ENCODE measurements around the gene TIMD4. TPM values are rescaled to one million over a fixed set of nuclear protein-coding genes. Genes with fewer than 3 reads are reported as not detected.

The TIMD4 gene
- total and polyA plus RNA-seq, 4 donors, result 0.10 to 1.5 (median 0.16) TPM; not detected in 1

GRCh38 chr5:156913355-156913718, 49.7 kb downstream of the TIMD4 start:
- ATAC-seq (ENCODE audit: insufficient read depth, low FRiP score), result no peak

DNA sequence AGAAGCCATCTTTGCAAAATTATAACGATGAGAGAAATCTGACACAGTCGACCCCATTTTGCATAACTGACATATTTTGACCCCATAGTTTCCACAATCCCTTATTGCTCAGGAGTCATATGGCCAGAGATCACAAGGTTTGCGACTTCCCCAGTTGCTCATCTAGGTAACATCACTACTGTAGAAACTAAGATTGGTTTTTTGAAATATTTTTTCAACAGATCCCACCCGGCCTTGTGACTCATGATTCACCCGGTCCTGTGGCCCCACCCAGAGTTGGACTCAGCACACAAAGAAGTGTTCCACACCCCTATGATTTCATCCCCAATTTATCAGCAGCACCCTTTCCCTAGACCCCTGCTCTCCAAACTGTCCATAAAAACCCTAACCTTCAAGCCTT, 50.2 kb downstream of the TIMD4 start:
- ATAC-seq (ENCODE audit: insufficient read depth, low FRiP score) (no peak), DNase-seq (no peak)
- H3K27me3 ChIP-seq (ENCODE audit: control insufficient read depth in 3 of 3, insufficient read depth in 3 of 3, low read length in 2 of 3), result no peaks in the 10 kb centered on the region
- 81 to 90% methylated on average over 5 of the region's 5 CpGs for whole genome bisulfite sequencing, 2 donors
- H3K9ac ChIP-seq (ENCODE audit: insufficient read depth in 1 of 2, low read length in 2 of 2), result no peak overlapping the region
- H3K27ac ChIP-seq (ENCODE audit: low read depth in 1 of 2, low read length in 1 of 2), result no peak overlapping the region
- no peaks in the 10 kb centered on the region for H3K36me3 ChIP-seq (ENCODE audit: control insufficient read depth in 4 of 4, insufficient read depth in 4 of 4, low read length in 4 of 4)
- H3K9me3 ChIP-seq (ENCODE audit: control insufficient read depth in 4 of 4, insufficient read depth in 3 of 4, low read length in 3 of 4), result peaks cover 0 to 3% (median 0%) of the 10 kb centered on the region in 4 donors
- H3K4me1 ChIP-seq (ENCODE audit: control insufficient read depth in 5 of 5, insufficient read depth in 5 of 5, low read length in 5 of 5), result no peaks in the 10 kb centered on the region
- TF ChIP-seq CTCF (IDR thresholded peaks at IDR 0.05; ENCODE audit: control extremely low read depth, extremely low read depth), result no peak
- no peak overlapping the region for H3K4me3 ChIP-seq

More at GRCh38 chr5:156913355-156913718, 49.7 kb downstream of the TIMD4 start:
- 92 to 98% methylated on average over 3 of the region's 3 CpGs for WGBS, 2 donors
- no peak for TF ChIP-seq CTCF (IDR thresholded peaks at IDR 0.05; ENCODE audit: control extremely low read depth, extremely low read depth)
- H3K36me3 ChIP-seq (ENCODE audit: control insufficient read depth in 4 of 4, insufficient read depth in 4 of 4, low read length in 4 of 4), result no peaks in the 10 kb centered on the region
- no peak overlapping the region for H3K27ac ChIP-seq (ENCODE audit: low read depth in 1 of 2, low read length in 1 of 2)
- peaks cover 0 to 3% (median 0%) of the 10 kb centered on the region in 4 donors for H3K9me3 ChIP-seq (ENCODE audit: control insufficient read depth in 4 of 4, insufficient read depth in 3 of 4, low read length in 3 of 4)
- no peaks in the 10 kb centered on the region for H3K27me3 ChIP-seq (ENCODE audit: control insufficient read depth in 3 of 3, insufficient read depth in 3 of 3, low read length in 2 of 3)
- H3K4me1 ChIP-seq (ENCODE audit: control insufficient read depth in 5 of 5, insufficient read depth in 5 of 5, low read length in 5 of 5), result no peaks in the 10 kb centered on the region
- no peak overlapping the region for H3K4me3 ChIP-seq
- no peak overlapping the region for H3K9ac ChIP-seq (ENCODE audit: insufficient read depth in 1 of 2, low read length in 2 of 2)
- no peak for DNase-seq

GRCh38 chr5:156909180-156909579, 53.8 kb downstream of the TIMD4 start:
- peaks cover 0 to 3% (median 0%) of the 10 kb centered on the region in 4 donors for H3K9me3 ChIP-seq (ENCODE audit: control insufficient read depth in 4 of 4, insufficient read depth in 3 of 4, low read length in 3 of 4)
- DNase-seq, result no peak
- no peaks in the 10 kb centered on the region for H3K36me3 ChIP-seq (ENCODE audit: control insufficient read depth in 4 of 4, insufficient read depth in 4 of 4, low read length in 4 of 4)
- WGBS, 2 donors, result 95 to 98% methylated on average over 6 of the region's 6 CpGs
- H3K27ac ChIP-seq (ENCODE audit: low read depth in 1 of 2, low read length in 1 of 2), result no peak overlapping the region
- no peaks in the 10 kb centered on the region for H3K4me1 ChIP-seq (ENCODE audit: control insufficient read depth in 5 of 5, insufficient read depth in 5 of 5, low read length in 5 of 5)
- ATAC-seq (ENCODE audit: insufficient read depth, low FRiP score), result no peak
- TF ChIP-seq CTCF (IDR thresholded peaks at IDR 0.05; ENCODE audit: control extremely low read depth, extremely low read depth), result no peak
- no peaks in the 10 kb centered on the region for H3K27me3 ChIP-seq (ENCODE audit: control insufficient read depth in 3 of 3, insufficient read depth in 3 of 3, low read length in 2 of 3)
- H3K9ac ChIP-seq (ENCODE audit: insufficient read depth in 1 of 2, low read length in 2 of 2), result no peak overlapping the region
- H3K4me3 ChIP-seq, result no peak overlapping the region

DNA sequence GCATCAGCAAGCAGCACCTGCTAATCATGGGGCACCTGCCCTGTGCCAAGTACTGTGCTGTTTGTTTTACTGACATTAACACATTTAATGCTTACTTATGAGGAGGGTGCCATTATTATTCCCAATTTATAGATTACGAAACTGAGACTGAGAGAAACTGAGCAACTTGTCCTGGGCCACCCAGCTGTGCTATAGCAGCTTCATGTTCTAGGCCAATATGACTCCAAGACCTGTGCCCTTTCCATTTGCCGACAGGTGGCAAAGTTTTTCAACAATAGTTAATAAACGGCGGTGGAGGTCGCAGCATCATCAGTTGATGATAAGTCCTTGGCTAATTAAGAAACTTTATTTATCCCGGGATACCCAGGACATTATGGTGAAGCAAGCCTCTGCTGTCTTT, 55.4 kb downstream of the TIMD4 start:
- ATAC-seq (ENCODE audit: insufficient read depth, low FRiP score) (no peak), DNase-seq (no peak)
- Histone ChIP-seq H3K9me3 (ENCODE audit: control insufficient read depth in 4 of 4, insufficient read depth in 3 of 4, low read length in 3 of 4) (no peaks in the 10 kb centered on the region), H3K9ac (ENCODE audit: insufficient read depth in 1 of 2, low read length in 2 of 2) (no peak overlapping the region), H3K4me1 (ENCODE audit: control insufficient read depth in 5 of 5, insufficient read depth in 5 of 5, low read length in 5 of 5) (no peaks in the 10 kb centered on the region), H3K27me3 (ENCODE audit: control insufficient read depth in 3 of 3, insufficient read depth in 3 of 3, low read length in 2 of 3) (no peaks in the 10 kb centered on the region), H3K27ac (ENCODE audit: low read depth in 1 of 2, low read length in 1 of 2) (no peak overlapping the region), H3K36me3 (ENCODE audit: control insufficient read depth in 4 of 4, insufficient read depth in 4 of 4, low read length in 4 of 4) (no peaks in the 10 kb centered on the region), H3K4me3 (no peak overlapping the region)
- WGBS, 2 donors, result 92 to 93% methylated on average over 6 of the region's 6 CpGs
- no peak for TF ChIP-seq CTCF (IDR thresholded peaks at IDR 0.05; ENCODE audit: control extremely low read depth, extremely low read depth)

Data from lung (tissue), 12 donors.